NCI-H1105 (cell line): ENCODE results near the gene GPX7.

Experiments used
- DNase-seq: peaks from one replicate; lab custom pipeline; 2025; lab: John Stamatoyannopoulos, UW

Gene GPX7

DNA sequence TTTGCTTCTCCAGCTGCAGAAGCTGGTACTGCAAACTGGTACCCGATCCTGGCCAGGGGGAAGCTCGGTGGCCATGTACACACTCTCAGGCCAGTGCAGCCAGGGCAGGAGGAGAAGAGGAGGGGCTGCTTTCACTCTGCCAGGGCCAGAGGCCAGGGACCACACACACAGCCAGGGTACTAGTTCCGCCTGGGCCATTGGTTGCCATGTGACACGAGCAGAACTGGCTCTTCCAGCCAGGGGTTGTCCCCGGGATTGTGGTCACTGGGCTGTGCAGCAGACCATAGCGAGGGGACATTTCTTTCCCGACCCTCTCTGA, 27.1 kb downstream of the GPX7 start:
- no peak for DNase-seq

DNA sequence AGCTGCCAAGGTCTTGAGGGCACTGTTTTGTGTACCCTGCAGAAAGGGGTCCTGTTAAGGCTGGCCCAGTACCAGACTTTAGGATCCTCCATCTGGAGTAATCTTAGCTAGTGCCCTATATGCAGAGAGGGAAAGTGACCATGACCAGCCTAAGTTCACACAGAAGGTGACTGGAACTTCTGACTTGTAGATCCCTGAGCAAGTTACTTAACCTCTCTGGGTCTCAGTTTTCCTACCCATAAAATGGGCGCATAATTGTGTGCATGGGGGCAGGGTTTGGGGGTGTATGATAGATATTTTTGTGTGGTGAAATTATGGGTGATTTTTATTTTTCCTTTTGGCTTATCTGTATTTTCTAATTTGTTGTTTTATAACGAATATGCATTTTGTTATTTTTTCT, 27.5 kb downstream of the GPX7 start:
- no peak for DNase-seq

- DNase-seq, result no peak
These were observed 29.7 kb downstream of the GPX7 start for GRCh38 chr1:52631759-52632331.

DNA sequence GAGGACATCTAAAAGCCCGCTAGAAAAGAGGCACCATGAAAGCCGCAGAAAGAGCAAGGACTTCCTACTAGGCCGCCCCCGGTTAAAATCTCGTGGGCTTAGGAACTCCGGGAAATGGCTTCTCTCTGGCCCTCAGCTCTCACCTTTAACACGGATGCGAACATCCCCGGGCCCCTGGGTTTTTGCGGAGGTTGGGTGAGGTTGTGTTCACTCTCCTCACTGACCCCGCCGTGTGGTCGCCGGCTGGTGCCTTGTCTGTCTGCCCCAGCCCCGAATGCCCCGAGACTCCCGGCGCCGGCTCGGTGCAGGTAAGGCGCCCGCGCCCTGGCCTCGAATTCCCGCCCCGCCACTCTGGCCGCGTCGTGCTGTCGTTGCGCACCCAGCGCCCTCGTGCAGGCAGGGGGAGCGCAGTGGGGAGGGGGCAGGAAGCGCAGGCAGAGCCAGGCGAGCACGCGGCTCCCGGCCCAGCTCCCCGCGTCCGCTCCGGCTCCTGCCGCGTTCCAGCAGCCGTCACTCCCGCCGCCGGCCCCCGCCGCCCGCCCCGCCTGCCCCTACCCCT, 30.6 kb downstream of the GPX7 start, which contains the start of gene SHISAL2A:
Gene SHISAL2A (plus strand): TSS at position 437 of the 559 bp plus-strand sequence. CDS start 326 bp downstream, outside the sequence.
- no peak for DNase-seq

GRCh38 chr1:52633291-52633754, 31.2 kb downstream of the GPX7 start:
- DNase-seq, result no peak

DNA sequence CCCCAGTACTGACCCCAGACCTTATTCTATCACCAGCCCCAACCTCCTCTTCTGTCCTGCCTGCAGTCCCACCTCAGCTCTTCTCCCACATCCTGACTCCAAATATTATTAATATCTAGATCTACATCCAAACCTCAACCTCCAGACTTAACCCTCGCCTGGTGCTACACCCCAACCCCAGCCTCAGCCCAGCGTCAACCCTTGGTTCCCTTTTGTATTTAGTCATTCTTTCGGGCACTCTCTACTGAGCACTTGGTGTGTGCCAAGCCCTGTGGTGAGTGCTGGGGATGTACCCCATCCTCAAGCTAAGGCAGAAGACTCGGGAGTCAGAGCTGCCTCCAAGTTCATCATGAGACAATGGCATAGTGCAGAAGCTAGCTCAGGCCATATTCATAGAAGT, 31.9 kb downstream of the GPX7 start:
- no peak for DNase-seq

DNA sequence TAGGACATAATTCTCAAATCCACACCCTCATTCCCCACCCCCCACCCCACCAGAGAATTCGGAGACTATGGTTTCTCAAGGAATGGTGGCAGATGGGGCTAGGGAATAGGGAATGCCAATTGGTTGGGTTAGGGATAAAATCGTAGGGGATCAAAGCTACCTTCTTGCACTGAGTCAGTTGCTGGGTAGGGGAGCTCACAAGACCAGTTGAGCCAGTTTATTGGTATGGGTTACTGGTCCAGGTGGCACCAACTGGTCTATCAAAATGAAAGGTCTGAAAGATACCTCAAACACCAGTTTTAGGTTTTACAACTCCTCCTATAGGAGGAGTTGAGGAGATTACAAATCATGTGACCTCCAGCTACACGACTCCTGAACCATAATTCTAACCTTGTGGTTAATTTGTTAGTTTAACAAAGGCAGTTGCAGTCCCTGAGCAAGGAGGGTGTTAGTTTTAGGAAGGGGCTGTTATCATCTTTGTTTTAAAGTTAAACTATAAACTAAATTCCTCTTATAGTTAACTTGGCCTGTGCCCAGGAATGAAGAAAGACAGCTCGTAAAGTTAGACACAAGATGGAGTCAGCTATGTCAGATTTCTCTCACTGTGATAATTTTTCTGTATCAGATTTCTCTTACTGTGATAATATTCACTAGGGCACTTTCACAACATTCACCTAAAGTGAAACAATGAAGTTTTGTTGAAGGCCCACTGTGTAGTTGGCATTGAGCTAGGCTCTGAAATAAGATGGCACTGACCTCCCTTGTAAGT, 33.3 kb downstream of the GPX7 start:
- no peak for DNase-seq

- no peak for DNase-seq
These were observed 34.8 kb downstream of the GPX7 start for GRCh38 chr1:52636721-52637695.

DNA sequence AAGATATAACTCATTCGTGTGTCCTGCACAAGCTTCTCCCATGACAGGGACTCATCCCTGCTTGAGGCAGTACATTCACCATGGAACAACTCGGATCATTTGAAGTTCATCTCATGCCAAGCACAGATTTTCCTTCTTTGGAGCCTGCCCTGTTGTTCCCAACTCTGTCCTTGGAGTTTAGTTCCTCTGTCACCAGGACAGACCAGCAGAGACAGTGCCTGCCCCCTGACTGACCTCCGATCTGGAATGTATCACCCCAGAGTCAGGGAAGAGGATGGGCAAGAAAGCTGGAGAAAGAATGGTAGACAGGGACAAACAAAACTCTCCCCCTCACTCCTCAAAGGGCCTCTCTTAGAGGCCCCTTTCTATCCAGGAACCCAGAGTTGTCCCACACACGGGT, 35.8 kb downstream of the GPX7 start:
- DNase-seq, result no peak

- no peak for DNase-seq
These were observed 38.5 kb downstream of the GPX7 start for GRCh38 chr1:52640697-52641096.

DNA sequence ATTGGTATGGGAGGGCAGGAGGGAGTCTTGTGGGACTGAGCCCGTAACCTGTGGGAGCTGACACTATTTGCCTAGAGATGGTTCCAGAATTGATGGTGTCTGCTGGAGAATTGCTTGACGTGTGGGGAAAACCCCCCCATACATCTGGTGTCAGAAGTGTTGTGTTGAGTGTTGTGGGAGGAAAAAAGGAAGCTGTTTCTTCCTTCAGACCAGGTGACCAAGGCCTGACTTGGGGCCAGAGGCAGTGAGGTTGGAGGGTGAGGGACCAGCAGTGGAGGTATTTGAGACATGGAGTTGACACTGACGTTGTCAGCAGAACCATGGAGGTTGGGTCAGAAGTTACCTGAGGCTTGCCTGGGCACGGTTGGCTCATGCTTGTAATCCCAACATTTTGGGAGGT, 39.1 kb downstream of the GPX7 start:
- DNase-seq, result no peak

GRCh38 chr1:52645261-52645660, 43.1 kb downstream of the GPX7 start:
- DNase-seq, result no peak

DNA sequence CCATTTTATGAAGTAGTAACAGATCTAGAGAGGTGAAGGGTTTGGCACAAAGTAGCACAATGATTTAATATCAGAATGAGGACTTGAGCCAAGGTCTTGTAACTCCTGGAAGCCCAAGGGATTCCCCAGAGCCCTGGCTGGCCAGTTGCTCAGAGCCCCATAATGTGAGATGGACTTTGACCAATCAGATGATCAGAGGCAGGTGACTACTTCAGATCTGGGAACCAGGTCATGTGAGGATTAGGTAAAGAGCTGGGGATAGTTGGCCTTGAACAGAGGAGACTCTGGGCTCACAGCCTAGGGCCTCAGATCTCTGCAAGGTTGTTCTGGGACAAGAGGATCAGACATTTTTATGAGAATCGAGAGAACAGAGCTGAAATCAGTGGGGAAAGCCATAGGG, 49.7 kb downstream of the GPX7 start:
- DNase-seq, result no peak

- no peak for DNase-seq
These were observed 51.2 kb downstream of the GPX7 start for GRCh38 chr1:52653207-52653849.

GRCh38 chr1:52654063-52654462, 51.9 kb downstream of the GPX7 start:
- DNase-seq, result no peak

GRCh38 chr1:52657702-52658101, 55.5 kb downstream of the GPX7 start:
- no peak for DNase-seq
